ENCODE results near the gene SMIM23.
"Not testable (repeated sequence)": the region's sequence is repeated elsewhere in the genome, so short reads cannot be mapped to it uniquely, and the experiment has no call there.

SMIM23 gene

DNA sequence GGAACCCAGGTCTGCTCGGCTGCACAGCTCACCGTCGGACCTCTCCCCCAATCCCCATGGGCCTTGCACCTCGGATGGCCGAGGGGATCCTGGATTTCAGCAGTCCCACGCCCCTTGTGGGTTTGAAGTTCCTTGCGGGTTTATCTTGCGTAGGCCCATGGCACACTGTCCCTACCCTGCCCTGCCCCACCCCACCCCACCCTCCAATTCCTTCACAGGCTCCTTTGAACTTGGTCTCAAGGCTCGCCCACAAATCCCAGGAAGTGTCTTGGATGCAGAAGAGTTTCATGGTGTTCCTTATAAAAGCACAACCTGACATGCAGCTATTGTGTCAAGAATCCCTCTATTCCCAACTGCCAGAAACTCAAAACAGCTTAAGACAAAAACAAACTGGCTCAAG is 11.2 kb upstream of the SMIM23 start:
- DNase-seq = no peak

GRCh38 chr5:171776213-171776612 is 9.4 kb upstream of the SMIM23 start:
- no peak for DNase-seq

- DNase-seq = no peak
Observed at GRCh38 chr5:171776770-171777759, 8.6 kb upstream of the SMIM23 start.

GRCh38 chr5:171781744-171782143 is 3.9 kb upstream of the SMIM23 start:
- DNase-seq = not testable (repeated sequence)

DNA sequence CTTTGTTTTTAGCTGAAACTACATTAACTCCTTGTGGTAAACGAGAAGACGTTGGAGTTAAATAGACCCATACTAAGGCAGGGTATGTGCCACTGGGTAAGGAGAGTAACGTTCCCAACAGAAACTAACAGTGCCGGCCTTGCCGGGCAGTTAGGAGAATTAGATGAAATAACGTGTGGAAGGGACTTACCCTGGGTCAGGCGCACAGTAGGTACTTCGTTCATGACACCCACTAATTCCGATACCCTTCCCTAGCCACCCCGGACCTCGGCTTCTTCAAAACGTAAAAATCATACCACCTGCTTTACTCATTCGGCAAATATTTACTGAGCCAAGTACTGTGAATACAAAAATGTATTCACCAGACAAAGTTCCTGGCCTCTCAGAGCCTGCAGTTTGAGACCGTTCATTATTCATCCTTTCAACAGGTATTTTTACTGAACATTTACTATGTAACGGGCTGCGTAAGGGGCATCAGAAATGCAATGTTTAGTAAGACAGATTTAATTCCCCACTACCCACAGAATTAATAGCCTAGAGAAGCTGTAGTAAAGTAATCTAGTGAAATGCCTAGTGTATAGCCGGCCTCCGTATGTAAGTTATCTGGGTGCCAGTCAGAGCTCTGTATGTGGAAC is 3.2 kb upstream of the SMIM23 start:
- DNase-seq = no peak

- no peak for DNase-seq
Observed at GRCh38 chr5:171783051-171783450, 2.6 kb upstream of the SMIM23 start.

DNA sequence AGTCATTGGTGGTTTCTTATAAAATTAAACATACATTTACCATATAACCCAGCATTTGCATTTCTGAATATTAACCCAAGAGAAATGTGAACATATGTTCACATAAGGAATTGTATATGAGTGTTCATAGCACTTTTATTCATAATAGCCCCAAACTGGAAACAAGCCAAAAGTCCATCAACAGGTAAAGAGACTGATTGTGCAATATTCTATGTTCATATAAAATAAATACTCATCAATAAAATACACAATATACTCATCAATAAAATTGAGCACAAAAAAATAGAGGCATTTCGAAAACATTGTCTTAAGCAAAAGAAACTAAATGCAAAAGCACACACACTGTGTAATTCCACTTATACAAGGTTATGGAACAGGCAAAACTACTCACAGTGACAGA is 3.7 kb downstream of the SMIM23 start:
- no peak for DNase-seq

DNA sequence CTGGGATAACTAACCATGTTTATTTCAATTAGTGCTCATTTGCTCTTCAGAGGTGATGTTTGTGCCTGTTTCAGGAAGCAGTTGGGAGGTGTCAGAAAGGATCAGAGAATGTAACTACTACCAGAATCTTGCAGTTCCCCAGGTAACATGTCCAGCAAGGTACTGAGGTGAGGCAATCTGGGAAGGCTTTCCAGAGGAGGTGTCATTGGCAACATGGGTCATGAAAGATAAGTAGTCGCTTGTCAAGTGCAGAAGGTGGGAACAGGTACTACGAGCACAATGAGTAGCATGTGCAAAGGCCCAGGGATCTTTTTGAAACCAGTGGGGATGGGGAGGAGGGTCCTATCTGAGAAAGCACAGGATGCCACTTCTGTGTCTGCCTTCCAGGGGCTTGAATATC is 4.8 kb downstream of the SMIM23 start:
- DNase-seq = no peak

GRCh38 chr5:171794470-171794960 is 8.9 kb downstream of the SMIM23 start:
- DNase-seq = no peak

- no peak for DNase-seq
Observed at GRCh38 chr5:171795381-171795780, 9.8 kb downstream of the SMIM23 start.

DNA sequence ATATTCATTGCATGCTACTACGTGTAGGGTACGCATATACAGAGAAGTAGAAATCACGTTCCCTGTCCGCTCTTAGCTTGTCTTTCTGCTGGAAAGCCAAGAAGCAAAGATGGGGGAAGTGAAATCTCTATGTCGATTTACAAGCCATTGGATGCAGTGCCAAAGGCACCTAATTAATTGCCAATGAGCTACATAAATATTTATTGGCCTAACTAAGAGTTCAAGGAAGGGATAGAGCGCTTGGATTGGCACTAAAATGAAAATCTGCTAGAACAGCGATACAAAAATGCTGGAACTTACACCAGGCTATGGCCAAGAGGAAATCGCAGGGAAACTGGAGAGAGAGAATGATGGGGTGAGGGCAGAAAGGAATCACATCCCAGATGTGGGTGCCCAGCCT is 10.8 kb downstream of the SMIM23 start:
- DNase-seq = no peak

DNA sequence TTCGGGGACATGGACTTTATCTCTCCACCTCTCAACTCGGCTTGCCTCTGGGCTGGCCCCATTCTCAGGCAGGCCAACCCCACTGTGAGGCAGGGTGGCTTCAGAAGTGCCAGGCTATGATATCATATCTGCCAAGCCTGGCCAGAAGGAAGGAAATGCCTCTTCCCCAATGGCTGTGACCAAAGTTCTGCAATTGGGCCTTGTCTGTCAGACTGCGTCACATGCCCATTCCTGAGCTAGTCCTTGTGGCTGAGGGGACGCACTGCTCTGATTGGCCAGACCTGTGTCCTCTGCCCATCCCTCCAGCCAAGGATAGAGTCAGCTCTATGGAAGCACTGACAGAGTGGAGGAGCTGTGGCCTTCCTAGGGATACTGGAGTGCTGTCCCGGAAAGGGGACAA is 11.9 kb downstream of the SMIM23 start:
- DNase-seq = no peak

- no peak for DNase-seq
Observed at GRCh38 chr5:171798418-171798817, 12.8 kb downstream of the SMIM23 start.

- DNase-seq = no peak
Observed at GRCh38 chr5:171801839-171802238, 16.2 kb downstream of the SMIM23 start.

DNA sequence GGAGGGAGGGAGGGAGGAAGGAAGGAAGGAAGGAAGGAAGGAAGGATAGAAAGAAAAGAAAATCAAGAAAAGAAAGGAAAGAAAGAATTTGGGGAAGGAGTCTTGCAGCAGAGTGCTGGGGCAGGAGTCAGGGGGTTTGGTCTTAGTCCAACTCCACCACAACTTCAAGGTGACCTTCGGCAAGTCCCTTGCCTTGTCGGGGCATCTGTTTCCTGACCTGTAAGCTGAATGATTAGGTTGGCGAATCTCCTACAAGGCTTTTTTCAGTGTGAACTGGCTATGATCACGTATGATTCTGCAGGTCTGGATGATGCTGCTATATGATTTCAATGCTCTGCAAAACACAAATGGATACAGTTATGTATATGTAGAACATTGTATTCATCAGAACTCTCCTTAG is 20.1 kb downstream of the SMIM23 start:
- DNase-seq = no peak

DNA sequence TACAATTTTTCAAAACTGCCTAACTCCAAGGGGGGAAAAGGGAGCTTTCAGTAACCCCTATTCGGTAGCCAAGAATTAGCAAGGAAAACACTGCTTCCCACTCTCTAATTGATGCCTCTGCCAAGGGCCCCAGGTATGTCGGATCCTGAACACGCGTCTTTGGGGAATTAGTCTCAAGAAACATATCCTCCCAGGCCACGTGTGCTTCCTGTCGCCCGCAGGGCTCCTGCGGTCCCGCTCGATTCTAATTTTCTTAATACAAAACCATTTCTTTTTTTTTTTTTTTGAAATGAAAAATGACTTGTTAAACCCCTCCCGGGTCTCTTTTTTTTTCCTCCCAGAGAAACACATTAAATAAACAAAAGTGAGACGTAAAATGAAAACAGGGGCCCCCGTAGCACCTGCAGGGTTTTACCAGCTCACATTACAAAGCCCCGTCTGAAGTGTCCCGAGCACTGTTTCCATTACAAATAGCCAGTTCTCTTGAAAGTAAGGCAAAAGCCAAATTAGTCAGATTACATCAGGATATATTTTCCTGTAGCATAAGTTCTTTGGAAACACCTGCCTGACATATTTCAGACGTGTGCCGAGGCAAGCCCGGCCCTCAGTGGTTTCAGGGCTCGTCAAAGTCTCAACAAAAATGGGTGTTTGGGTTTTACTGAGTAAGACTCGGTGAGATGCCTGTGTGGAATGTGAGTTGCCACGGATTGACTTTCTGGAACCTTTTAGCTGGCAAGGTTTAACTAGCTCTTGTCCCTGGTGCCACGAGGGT is 21.5 kb downstream of the SMIM23 start:
- no peak for DNase-seq

- DNase-seq = no peak
Observed at GRCh38 chr5:171808453-171808852, 22.8 kb downstream of the SMIM23 start.

- no peak for DNase-seq
Observed at GRCh38 chr5:171808951-171809350, 23.3 kb downstream of the SMIM23 start.

- DNase-seq = no peak
Observed at GRCh38 chr5:171810227-171810626, 24.6 kb downstream of the SMIM23 start.

- no peak for DNase-seq
Observed at GRCh38 chr5:171813270-171813669, 27.7 kb downstream of the SMIM23 start.

- no peak for DNase-seq
Observed at GRCh38 chr5:171813813-171814490, 28.3 kb downstream of the SMIM23 start.

DNA sequence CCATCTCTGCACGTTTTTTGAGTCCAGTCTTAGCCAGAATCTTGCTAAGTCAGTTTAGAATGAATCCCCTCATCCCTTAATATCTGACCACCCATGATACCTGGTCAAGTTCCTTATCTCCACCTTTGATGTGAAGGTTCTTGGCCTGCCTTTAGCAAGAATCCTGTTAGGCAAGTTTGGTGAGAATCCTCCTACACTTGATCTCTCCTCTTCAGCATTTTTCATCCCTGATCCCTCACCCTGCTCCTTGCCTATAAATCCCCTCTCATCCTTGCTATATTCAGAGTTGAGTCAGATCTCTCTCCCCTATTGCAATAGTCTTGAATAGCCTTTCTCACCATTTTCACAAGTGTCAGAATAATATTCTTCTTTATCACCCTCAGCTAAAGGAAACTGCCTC is 31.0 kb downstream of the SMIM23 start:
- DNase-seq = no peak

GRCh38 chr5:171820561-171820960 is 34.9 kb downstream of the SMIM23 start:
- DNase-seq = no peak
